ENCODE measurements around the gene CUL9.

CUL9 gene

DNA sequence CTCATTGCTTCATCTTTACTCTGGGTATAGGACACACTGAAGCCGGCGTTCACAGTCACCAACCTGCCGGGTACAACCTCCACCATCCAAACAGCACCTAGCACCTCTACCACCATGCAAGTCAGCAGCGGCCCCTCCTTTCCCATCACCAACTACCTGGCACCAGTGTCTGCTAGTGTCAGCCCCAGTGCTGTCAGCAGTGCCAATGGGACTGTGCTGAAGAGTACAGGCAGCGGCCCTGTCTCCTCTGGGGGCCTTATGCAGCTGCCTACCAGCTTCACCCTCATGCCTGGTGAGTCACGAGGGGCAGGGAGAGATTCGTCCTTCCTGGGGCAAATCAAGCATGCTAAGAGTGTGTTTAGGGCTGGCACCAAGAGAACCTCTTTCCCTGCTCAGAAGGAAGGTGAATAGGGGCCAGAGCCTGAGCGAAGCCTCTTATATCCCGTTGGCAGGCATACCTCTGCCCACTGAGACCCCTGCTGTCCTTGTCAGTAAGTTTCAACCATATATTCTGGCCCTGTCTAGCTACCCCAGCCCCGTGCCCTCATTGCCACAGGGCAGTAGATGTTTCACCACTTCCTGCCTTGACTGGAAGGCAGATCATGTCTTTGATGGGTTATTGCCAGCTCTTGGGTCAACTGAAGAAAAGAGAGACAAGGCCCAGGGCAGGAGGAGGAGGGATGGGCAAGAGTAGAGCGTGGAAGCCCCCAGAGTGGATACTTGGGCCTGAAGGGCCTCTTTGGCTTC is 6.1 kb upstream of the CUL9 start:
- peaks cover 36% of the 10 kb centered on the region for H3K4me1 ChIP-seq (ENCODE audit: control insufficient read depth, insufficient read depth, low read length)
- H3K4me3 ChIP-seq (ENCODE audit: low read length), result no peak overlapping the region
- no peak for DNase-seq (ENCODE audit: low read depth)
- peaks cover 36% of the 10 kb centered on the region for H3K36me3 ChIP-seq (ENCODE audit: control insufficient read depth, insufficient read depth, low read length, severe bottlenecking)
- no peaks in the 10 kb centered on the region for H3K27me3 ChIP-seq (replicated peaks; ENCODE audit: control insufficient read depth, insufficient read depth, low read length)
- H3K9ac ChIP-seq (ENCODE audit: low read length), result peak overlapping the region; percentile 85
- H3K9me3 ChIP-seq (ENCODE audit: control insufficient read depth, low read length), result no peaks in the 10 kb centered on the region

DNA sequence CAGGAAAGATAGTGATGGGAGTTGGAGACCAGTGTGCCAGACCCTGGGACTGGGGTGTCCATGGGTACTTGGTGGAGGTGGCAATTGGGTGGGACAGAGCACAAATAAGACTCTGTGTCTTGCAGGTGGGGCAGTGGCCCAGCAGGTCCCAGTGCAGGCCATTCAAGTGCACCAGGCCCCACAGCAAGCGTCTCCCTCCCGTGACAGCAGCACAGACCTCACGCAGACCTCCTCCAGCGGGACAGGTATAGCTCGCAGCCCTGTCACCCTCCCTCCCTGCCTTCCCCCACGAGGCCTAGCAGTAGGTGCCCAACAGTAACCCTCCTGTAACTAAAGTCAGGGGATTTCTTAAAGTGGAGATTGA is 5.6 kb upstream of the CUL9 start:
- H3K4me1 ChIP-seq (ENCODE audit: control insufficient read depth, insufficient read depth, low read length), result peaks cover 37% of the 10 kb centered on the region
- no peaks in the 10 kb centered on the region for H3K9me3 ChIP-seq (ENCODE audit: control insufficient read depth, low read length)
- no peak overlapping the region for H3K9ac ChIP-seq (ENCODE audit: low read length)
- no peak overlapping the region for H3K4me3 ChIP-seq (ENCODE audit: low read length)
- H3K27me3 ChIP-seq (replicated peaks; ENCODE audit: control insufficient read depth, insufficient read depth, low read length), result no peaks in the 10 kb centered on the region
- no peak for DNase-seq (ENCODE audit: low read depth)
- H3K36me3 ChIP-seq (ENCODE audit: control insufficient read depth, insufficient read depth, low read length, severe bottlenecking), result peaks cover 36% of the 10 kb centered on the region

DNA sequence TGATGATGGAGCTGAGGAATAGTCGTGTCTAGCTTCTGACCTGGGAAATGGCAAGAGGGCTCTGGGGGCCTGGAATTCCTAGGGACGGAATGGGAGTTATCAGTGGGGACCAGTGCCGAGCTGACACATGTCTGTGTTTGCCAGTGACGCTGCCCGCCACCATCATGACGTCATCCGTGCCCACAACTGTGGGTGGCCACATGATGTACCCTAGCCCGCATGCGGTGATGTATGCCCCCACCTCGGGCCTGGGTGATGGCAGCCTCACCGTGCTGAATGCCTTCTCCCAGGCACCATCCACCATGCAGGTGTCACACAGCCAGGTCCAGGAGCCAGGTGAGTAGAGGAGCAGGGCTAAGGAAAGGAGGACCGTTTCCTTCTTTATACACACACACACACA is 3.8 kb upstream of the CUL9 start:
- peaks cover 42% of the 10 kb centered on the region for H3K4me1 ChIP-seq (ENCODE audit: control insufficient read depth, insufficient read depth, low read length)
- H3K9me3 ChIP-seq (ENCODE audit: control insufficient read depth, low read length), result no peaks in the 10 kb centered on the region
- no peaks in the 10 kb centered on the region for H3K27me3 ChIP-seq (replicated peaks; ENCODE audit: control insufficient read depth, insufficient read depth, low read length)
- no peak overlapping the region for H3K4me3 ChIP-seq (ENCODE audit: low read length)
- H3K36me3 ChIP-seq (ENCODE audit: control insufficient read depth, insufficient read depth, low read length, severe bottlenecking), result peaks cover 36% of the 10 kb centered on the region
- DNase-seq (ENCODE audit: low read depth), result no peak
- H3K9ac ChIP-seq (ENCODE audit: low read length), result no peak overlapping the region

DNA sequence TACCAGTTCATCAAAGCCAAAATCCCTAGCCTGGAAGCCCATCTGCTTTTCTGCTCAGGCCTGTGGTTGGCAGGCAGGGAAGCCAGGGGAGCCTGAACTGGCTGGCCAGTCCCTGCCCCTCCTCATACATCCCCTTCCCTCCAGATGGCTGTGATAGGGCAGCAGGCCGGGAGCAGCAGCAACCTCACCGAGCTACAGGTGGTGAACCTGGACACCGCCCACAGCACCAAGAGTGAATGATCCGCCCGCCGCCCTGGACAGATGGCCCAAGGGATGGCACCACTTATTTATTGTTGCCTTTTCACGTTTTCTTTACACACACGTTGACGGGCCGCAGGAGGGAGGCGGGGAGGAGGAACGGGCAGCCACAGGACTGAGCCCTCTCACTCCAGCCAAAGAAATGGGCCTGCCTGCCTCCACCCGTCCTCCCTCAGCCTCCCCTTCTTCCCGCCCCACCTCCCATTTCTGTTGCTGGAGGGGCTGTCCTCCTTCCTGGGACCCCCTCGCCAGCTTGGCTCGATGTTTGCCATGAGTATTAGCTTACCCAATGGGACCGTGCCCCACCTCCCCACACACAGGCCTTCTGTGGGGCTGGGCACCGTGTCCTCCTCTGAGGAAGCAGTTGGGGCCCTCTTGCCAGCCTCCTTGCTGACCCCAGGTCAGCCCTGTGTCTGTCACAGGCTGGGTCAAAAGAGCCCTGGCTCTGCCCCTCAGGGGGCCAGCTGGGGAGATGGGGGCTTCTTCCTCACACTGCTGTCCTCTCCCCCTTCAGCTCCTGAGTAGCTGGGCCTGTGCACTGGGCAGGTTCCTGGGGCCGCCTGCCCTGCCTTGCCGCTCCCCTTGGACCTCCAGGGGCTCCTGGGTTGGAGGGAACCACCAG is 2.8 kb upstream of the CUL9 start:
- H3K4me1 ChIP-seq (ENCODE audit: control insufficient read depth, insufficient read depth, low read length), result peaks cover 36% of the 10 kb centered on the region
- no peak overlapping the region for H3K4me3 ChIP-seq (ENCODE audit: low read length)
- DNase-seq (ENCODE audit: low read depth), result no peak
- peaks cover 36% of the 10 kb centered on the region for H3K36me3 ChIP-seq (ENCODE audit: control insufficient read depth, insufficient read depth, low read length, severe bottlenecking)
- no peaks in the 10 kb centered on the region for H3K27me3 ChIP-seq (replicated peaks; ENCODE audit: control insufficient read depth, insufficient read depth, low read length)
- H3K9ac ChIP-seq (ENCODE audit: low read length), result no peak overlapping the region
- H3K9me3 ChIP-seq (ENCODE audit: control insufficient read depth, low read length), result no peaks in the 10 kb centered on the region

DNA sequence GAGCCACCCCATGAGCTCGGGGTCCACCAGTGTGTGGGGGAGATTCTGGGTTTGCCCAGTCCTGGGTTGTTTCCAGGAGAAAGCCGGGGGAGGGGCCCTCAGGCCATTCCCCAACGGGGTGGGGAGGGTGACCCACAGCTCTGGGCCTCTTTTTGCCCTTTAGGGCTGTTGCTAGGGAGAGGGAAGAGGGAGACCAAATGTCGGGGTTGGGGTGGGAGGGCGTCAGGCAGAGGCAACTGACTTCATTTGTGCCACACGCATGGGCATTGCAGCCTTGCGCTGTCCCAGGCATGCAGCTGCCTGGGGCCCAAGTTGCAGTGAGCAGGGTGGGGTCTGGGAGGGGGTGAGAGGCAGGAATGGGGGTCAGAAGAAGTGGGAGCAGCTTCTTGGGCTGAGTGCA is 1.9 kb upstream of the CUL9 start:
- peaks cover 36% of the 10 kb centered on the region for H3K36me3 ChIP-seq (ENCODE audit: control insufficient read depth, insufficient read depth, low read length, severe bottlenecking)
- no peak for DNase-seq (ENCODE audit: low read depth)
- no peaks in the 10 kb centered on the region for H3K27me3 ChIP-seq (replicated peaks; ENCODE audit: control insufficient read depth, insufficient read depth, low read length)
- H3K4me1 ChIP-seq (ENCODE audit: control insufficient read depth, insufficient read depth, low read length), result peaks cover 31% of the 10 kb centered on the region
- no peak overlapping the region for H3K4me3 ChIP-seq (ENCODE audit: low read length)
- H3K9ac ChIP-seq (ENCODE audit: low read length), result no peak overlapping the region
- H3K9me3 ChIP-seq (ENCODE audit: control insufficient read depth, low read length), result no peaks in the 10 kb centered on the region

DNA sequence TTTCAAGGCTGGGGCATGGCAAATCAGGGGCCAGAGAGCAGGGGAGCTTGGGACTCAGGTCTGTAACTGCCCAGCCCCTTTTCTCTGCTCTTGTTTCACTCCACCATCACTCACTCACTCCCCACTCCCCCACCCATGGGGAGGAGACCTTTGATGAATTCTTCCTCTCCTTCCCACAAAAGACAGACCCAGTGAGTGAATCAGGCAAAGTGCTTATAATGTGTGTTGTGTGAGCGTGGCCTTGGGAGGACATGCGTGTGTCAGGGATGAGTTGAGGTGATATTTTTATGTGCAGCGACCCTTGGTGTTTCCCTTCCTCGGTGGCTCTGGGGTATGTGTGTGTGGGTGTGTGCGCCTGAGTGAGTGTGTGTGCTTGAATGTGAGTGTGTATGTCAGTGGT is 1.0 kb upstream of the CUL9 start:
- H3K27me3 ChIP-seq (replicated peaks; ENCODE audit: control insufficient read depth, insufficient read depth, low read length), result no peaks in the 10 kb centered on the region
- no peak overlapping the region for H3K9ac ChIP-seq (ENCODE audit: low read length)
- H3K9me3 ChIP-seq (ENCODE audit: control insufficient read depth, low read length), result no peaks in the 10 kb centered on the region
- H3K4me3 ChIP-seq (ENCODE audit: low read length), result no peak overlapping the region
- DNase-seq (ENCODE audit: low read depth), result no peak
- H3K4me1 ChIP-seq (ENCODE audit: control insufficient read depth, insufficient read depth, low read length), result peaks cover 22% of the 10 kb centered on the region
- H3K36me3 ChIP-seq (ENCODE audit: control insufficient read depth, insufficient read depth, low read length, severe bottlenecking), result peaks cover 33% of the 10 kb centered on the region

DNA sequence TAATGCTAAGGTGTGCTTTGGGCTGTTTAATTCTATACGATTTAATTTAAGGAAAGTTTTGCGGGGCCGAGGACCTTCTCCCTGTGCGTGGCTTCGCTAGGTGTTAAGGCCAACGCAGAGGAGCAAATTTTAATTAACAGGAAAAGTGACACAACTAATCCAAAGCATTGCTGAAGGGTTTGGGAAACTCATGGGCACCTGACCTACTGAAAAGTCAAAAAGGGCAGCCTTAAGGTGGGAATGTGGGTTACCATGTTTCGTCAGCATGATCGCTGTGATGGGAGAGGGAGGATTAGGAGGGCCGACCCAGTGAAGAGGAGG is 415 bp upstream of the CUL9 start:
- no peaks in the 10 kb centered on the region for H3K9me3 ChIP-seq (ENCODE audit: control insufficient read depth, low read length)
- peaks cover 33% of the 10 kb centered on the region for H3K36me3 ChIP-seq (ENCODE audit: control insufficient read depth, insufficient read depth, low read length, severe bottlenecking)
- H3K4me1 ChIP-seq (ENCODE audit: control insufficient read depth, insufficient read depth, low read length), result peaks cover 18% of the 10 kb centered on the region
- no peaks in the 10 kb centered on the region for H3K27me3 ChIP-seq (replicated peaks; ENCODE audit: control insufficient read depth, insufficient read depth, low read length)
- peak overlapping the region; percentile 90 for H3K9ac ChIP-seq (ENCODE audit: low read length)
- no peak for DNase-seq (ENCODE audit: low read depth)
- H3K4me3 ChIP-seq (ENCODE audit: low read length), result peak overlapping the region; percentile 93

DNA sequence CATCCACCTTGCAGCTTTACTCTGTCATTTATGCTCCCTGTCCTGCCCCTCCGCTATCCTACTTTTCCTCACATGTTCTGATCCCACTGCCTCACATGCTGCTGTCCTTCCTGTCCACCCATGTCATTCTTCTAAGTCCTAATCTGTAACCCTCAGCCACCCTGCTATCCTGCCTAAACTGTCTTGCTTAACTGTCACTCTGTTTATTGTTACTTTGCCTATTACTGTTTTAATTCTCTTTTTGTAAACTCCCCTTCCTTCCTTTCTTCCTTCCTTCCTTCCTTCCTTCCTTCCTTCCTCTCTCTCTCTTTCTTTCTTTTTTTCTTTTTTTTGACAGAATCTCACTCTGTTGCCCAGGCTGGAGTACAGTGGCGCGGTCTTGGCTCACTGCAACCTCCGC is 1.4 kb downstream of the CUL9 start:
- Histone ChIP-seq H3K4me1 (ENCODE audit: control insufficient read depth, insufficient read depth, low read length) (peaks cover 18% of the 10 kb centered on the region), H3K36me3 (ENCODE audit: control insufficient read depth, insufficient read depth, low read length, severe bottlenecking) (peaks cover 42% of the 10 kb centered on the region), H3K9me3 (ENCODE audit: control insufficient read depth, low read length) (no peaks in the 10 kb centered on the region), H3K27me3 (replicated peaks; ENCODE audit: control insufficient read depth, insufficient read depth, low read length) (no peaks in the 10 kb centered on the region), H3K4me3 (ENCODE audit: low read length) (peak overlapping the region; percentile 93), H3K9ac (ENCODE audit: low read length) (peak overlapping the region; percentile 90)
- no peak for DNase-seq (ENCODE audit: low read depth)

DNA sequence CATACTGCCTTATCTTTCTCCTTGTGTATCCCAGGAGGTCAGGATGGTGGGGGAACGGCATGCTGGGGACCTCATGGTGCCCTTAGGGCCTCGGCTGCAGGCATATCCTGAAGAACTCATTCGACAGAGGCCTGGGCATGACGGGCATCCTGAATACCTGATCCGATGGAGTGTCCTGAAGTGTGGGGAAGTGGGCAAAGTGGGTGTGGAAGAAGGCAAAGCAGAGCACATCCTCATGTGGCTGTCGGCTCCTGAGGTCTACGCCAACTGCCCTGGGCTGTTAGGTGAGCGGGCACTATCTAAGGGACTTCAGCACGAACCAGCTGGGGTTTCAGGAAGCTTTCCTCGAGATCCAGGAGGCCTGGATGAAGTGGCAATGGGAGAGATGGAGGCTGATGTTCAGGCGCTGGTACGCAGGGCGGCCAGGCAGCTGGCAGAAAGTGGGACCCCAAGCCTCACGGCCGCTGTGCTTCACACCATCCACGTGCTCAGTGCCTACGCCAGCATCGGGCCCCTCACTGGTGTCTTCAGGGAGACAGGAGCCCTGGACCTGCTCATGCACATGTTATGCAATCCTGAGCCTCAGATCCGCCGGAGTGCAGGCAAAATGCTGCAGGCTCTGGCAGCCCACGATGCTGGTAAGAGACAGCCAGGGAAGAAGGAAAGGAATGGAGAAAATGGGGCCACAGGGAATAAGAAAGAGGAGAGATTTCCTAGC is 2.4 kb downstream of the CUL9 start:
- Histone ChIP-seq H3K36me3 (ENCODE audit: control insufficient read depth, insufficient read depth, low read length, severe bottlenecking) (peaks cover 40% of the 10 kb centered on the region), H3K4me1 (ENCODE audit: control insufficient read depth, insufficient read depth, low read length) (peaks cover 18% of the 10 kb centered on the region), H3K9ac (ENCODE audit: low read length) (no peak overlapping the region), H3K27me3 (replicated peaks; ENCODE audit: control insufficient read depth, insufficient read depth, low read length) (no peaks in the 10 kb centered on the region), H3K4me3 (ENCODE audit: low read length) (no peak overlapping the region), H3K9me3 (ENCODE audit: control insufficient read depth, low read length) (no peaks in the 10 kb centered on the region)
- no peak for DNase-seq (ENCODE audit: low read depth)

DNA sequence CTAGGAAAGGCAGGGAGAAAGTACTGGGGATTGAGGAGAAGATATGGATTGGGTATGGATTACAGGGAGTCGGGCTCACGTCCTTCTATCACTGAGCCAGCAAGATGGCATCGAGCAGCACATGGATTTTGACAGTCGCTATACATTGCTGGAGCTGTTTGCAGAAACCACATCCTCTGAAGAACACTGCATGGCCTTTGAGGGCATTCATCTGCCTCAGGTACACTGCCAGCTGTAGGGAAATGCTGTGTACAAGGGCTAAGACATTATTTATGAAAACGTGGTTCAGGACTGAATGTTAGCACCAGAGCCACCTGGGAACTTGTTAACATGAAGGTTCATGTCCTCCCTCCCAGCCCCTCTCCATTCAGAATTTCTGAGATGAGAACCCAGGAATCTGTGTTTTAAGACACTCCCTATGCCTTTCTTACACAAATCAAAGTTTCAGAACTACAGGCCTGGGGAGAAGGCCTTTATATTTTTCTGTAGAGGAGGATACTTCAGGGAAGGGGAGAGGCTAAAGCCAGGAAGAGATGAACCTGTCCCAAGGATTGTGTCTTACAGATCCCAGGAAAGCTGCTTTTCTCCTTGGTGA is 3.5 kb downstream of the CUL9 start:
- no peak overlapping the region for H3K4me3 ChIP-seq (ENCODE audit: low read length)
- H3K9ac ChIP-seq (ENCODE audit: low read length), result no peak overlapping the region
- no peak for DNase-seq (ENCODE audit: low read depth)

DNA sequence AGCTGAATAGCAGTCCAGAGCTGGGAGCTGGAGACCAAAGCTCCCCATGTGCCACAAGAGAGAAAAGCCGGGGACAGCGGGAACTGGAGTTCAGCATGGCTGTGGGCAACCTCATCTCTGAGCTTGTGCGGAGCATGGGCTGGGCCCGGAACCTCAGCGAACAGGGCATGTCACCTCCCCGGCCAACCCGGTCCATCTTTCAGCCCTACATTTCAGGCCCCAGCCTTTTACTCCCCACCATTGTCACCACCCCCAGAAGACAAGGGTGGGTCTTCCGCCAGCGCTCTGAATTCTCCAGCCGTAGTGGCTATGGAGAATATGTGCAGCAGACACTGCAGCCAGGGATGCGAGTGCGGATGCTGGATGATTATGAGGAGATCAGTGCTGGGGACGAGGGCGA is 4.0 kb downstream of the CUL9 start:
- no peak for DNase-seq (ENCODE audit: low read depth)
- Histone ChIP-seq H3K36me3 (ENCODE audit: control insufficient read depth, insufficient read depth, low read length, severe bottlenecking) (peaks cover 45% of the 10 kb centered on the region), H3K9ac (ENCODE audit: low read length) (no peak overlapping the region), H3K9me3 (ENCODE audit: control insufficient read depth, low read length) (no peaks in the 10 kb centered on the region), H3K4me1 (ENCODE audit: control insufficient read depth, insufficient read depth, low read length) (peaks cover 18% of the 10 kb centered on the region), H3K4me3 (ENCODE audit: low read length) (no peak overlapping the region), H3K27me3 (replicated peaks; ENCODE audit: control insufficient read depth, insufficient read depth, low read length) (no peaks in the 10 kb centered on the region)

More for the DNA sequence above, 3.5 kb downstream of the CUL9 start:
- peaks cover 18% of the 10 kb centered on the region for H3K4me1 ChIP-seq (ENCODE audit: control insufficient read depth, insufficient read depth, low read length)
- H3K9me3 ChIP-seq (ENCODE audit: control insufficient read depth, low read length), result no peaks in the 10 kb centered on the region
- H3K36me3 ChIP-seq (ENCODE audit: control insufficient read depth, insufficient read depth, low read length, severe bottlenecking), result peaks cover 40% of the 10 kb centered on the region
- no peaks in the 10 kb centered on the region for H3K27me3 ChIP-seq (replicated peaks; ENCODE audit: control insufficient read depth, insufficient read depth, low read length)
